CMK (cell line): ENCODE results near the gene GPR141.

ENCODE experiments used
- DNase-seq: peaks from one replicate; pipeline ENCODE4 v3.0.0-alpha.2; 2010; ENCODE audit warnings: low read depth

Gene GPR141

GRCh38 chr7:37732253-37732652, 48.7 kb downstream of the GPR141 start:
- DNase-seq = peak; percentile 8

GRCh38 chr7:37732888-37733287, 49.3 kb downstream of the GPR141 start:
- DNase-seq = no peak

GRCh38 chr7:37735196-37735595, 51.6 kb downstream of the GPR141 start:
- no peak for DNase-seq

GRCh38 chr7:37738321-37738720, 54.8 kb downstream of the GPR141 start:
- no peak for DNase-seq

GRCh38 chr7:37740398-37740797, 56.8 kb downstream of the GPR141 start:
- no peak for DNase-seq

- DNase-seq = no peak
Measured at GRCh38 chr7:37741776-37742175, 58.2 kb downstream of the GPR141 start.

- no peak for DNase-seq
Measured at GRCh38 chr7:37751096-37751495, 67.5 kb downstream of the GPR141 start.

GRCh38 chr7:37753398-37754050, 70.0 kb downstream of the GPR141 start:
- DNase-seq = no peak

GRCh38 chr7:37756797-37757551, 73.4 kb downstream of the GPR141 start:
- DNase-seq = no peak

GRCh38 chr7:37757563-37757962, 74.0 kb downstream of the GPR141 start:
- no peak for DNase-seq

- DNase-seq = no peak
Measured at GRCh38 chr7:37758501-37759045, 75.0 kb downstream of the GPR141 start.

GRCh38 chr7:37759526-37759925, 76.0 kb downstream of the GPR141 start:
- no peak for DNase-seq

- DNase-seq = no peak
Measured at GRCh38 chr7:37765421-37765829, 81.9 kb downstream of the GPR141 start.

- peak; percentile 12 for DNase-seq
Measured at GRCh38 chr7:37765872-37766525, 82.4 kb downstream of the GPR141 start.

- no peak for DNase-seq
Measured at GRCh38 chr7:37768611-37769010, 85.0 kb downstream of the GPR141 start.

- DNase-seq = peak; percentile 11
Measured at GRCh38 chr7:37769291-37769690, 85.7 kb downstream of the GPR141 start.

GRCh38 chr7:37769726-37770125, 86.2 kb downstream of the GPR141 start:
- DNase-seq = no peak

- DNase-seq = no peak
Measured at GRCh38 chr7:37770838-37771237, 87.3 kb downstream of the GPR141 start.

GRCh38 chr7:37771342-37771741, 87.8 kb downstream of the GPR141 start:
- no peak for DNase-seq

- DNase-seq = no peak
Measured at GRCh38 chr7:37771801-37772200, 88.2 kb downstream of the GPR141 start.

GRCh38 chr7:37775921-37776320, 92.4 kb downstream of the GPR141 start:
- no peak for DNase-seq

GRCh38 chr7:37781156-37781555, 97.6 kb downstream of the GPR141 start:
- no peak for DNase-seq

GRCh38 chr7:37782166-37782565, 98.6 kb downstream of the GPR141 start:
- no peak for DNase-seq
